CD14-positive monocyte (primary cell): ENCODE data around the gene MED29. TPM values are rescaled to one million over a fixed set of nuclear protein-coding genes. Genes with fewer than 3 reads are reported as not detected.
A peak's percentile ranks its signal among the peaks of the same experiment; 100 is the strongest.

Experiments
- DNase-seq, 3 donors: peaks; one replicate each; pipeline ENCODE4 v3.0.0-alpha.2; 2011 to 2022
- H2AFZ ChIP-seq: 2 replicates; pipeline ENCODE4 v1.6.0; 2012; ENCODE audit warnings: mild to moderate bottlenecking, low read depth, low read length, inconsistent platforms; ENCODE audit not compliant: insufficient read depth, poor library complexity, severe bottlenecking
- H3K27ac ChIP-seq, 2 donors: 1 replicate in 1 of 2; 2 replicates in 1 of 2; pipeline ENCODE4 v1.5.1; 2012 to 2013; ENCODE audit warnings: low read length in 2 of 2, control low read depth in 1 of 2, inconsistent platforms in 1 of 2, low read depth in 1 of 2, mild to moderate bottlenecking in 1 of 2
- H3K27me3 ChIP-seq, 2 donors: one replicate each; pipeline versions ENCODE4 v1.6.0 to v1.6.1; 2011 to 2013; ENCODE audit warnings: low read length in 2 of 2; ENCODE audit not compliant: control insufficient read depth in 2 of 2, insufficient read depth in 2 of 2
- H3K36me3 ChIP-seq, 2 donors: replicated peaks in 1 of 2; 1 replicate in 1 of 2; 2 replicates in 1 of 2; pipeline versions ENCODE4 v1.5.1 to v1.6.1; 2012 to 2013; ENCODE audit warnings: low read length in 2 of 2, control low read depth in 1 of 2, inconsistent platforms in 1 of 2, mild to moderate bottlenecking in 1 of 2; ENCODE audit not compliant: insufficient read depth in 2 of 2, control insufficient read depth in 1 of 2
- H3K4me1 ChIP-seq, 2 donors: 1 replicate in 1 of 2; 2 replicates in 1 of 2; pipeline versions ENCODE4 v1.5.1 to v1.6.1; 2012 to 2013; ENCODE audit warnings: low read length in 2 of 2, control low read depth in 1 of 2, inconsistent platforms in 1 of 2, mild to moderate bottlenecking in 1 of 2, moderate library complexity in 1 of 2; ENCODE audit not compliant: insufficient read depth in 2 of 2, control insufficient read depth in 1 of 2
- H3K4me2 ChIP-seq: replicated peaks from 2 replicates; pipeline ENCODE3; 2012; ENCODE audit warnings: low read length, moderate library complexity, mild to moderate bottlenecking; ENCODE audit not compliant: poor library complexity, severe bottlenecking; ENCODE audit errors: extremely low read depth
- H3K4me3 ChIP-seq, 3 experiments: fragments of 200-600 bp in 1 of 3; sonication (generic) in 1 of 3; replicated peaks in 1 of 3; 1 replicate in 2 of 3; 2 replicates in 1 of 3; pipeline ENCODE4 v1.5.1; 2011 to 2013; ENCODE audit warnings: low read length in 3 of 3, mild to moderate bottlenecking in 3 of 3, control low read depth in 2 of 3, low read depth in 2 of 3, inconsistent platforms in 1 of 3, moderate library complexity in 1 of 3
- H3K79me2 ChIP-seq: 2 replicates; pipeline ENCODE4 v1.6.0; 2012; ENCODE audit warnings: mild to moderate bottlenecking, control low read depth, inconsistent platforms, low read length, moderate library complexity; ENCODE audit not compliant: insufficient read depth
- H3K9ac ChIP-seq: 2 replicates; pipeline ENCODE4 v1.6.0; 2017; ENCODE audit warnings: low read length, mild to moderate bottlenecking; ENCODE audit not compliant: insufficient read depth, poor library complexity, severe bottlenecking
- H3K9me3 ChIP-seq, 2 donors: replicated peaks in 1 of 2; 1 replicate in 1 of 2; 2 replicates in 1 of 2; pipeline versions ENCODE4 v1.5.1 to v1.6.1; 2012 to 2013; ENCODE audit warnings: low read length in 2 of 2, control low read depth in 1 of 2; ENCODE audit not compliant: control insufficient read depth in 1 of 2, insufficient read depth in 1 of 2
- H4K20me1 ChIP-seq: 2 replicates; pipeline ENCODE4 v1.6.0; 2012; ENCODE audit warnings: mild to moderate bottlenecking, low read length, control low read depth, moderate library complexity; ENCODE audit not compliant: insufficient read depth
- H3K27ac Mint-ChIP-seq, 7 donors: one replicate each; pipeline ENCODE4 v1.8.0; 2020; ENCODE audit warnings: mild to moderate bottlenecking in 7 of 7, mixed read lengths in 7 of 7, moderate library complexity in 6 of 7, inconsistent platforms in 2 of 7
- H3K27me3 Mint-ChIP-seq, 3 donors: one replicate each; pipeline ENCODE4 v1.8.0; 2021 to 2022; ENCODE audit warnings: low read depth in 3 of 3, mild to moderate bottlenecking in 3 of 3, mixed read lengths in 3 of 3, moderate library complexity in 3 of 3, inconsistent platforms in 1 of 3
- H3K36me3 Mint-ChIP-seq, 2 donors: one replicate each; pipeline ENCODE4 v1.8.0; 2020; ENCODE audit warnings: mixed read lengths in 2 of 2, inconsistent platforms in 1 of 2, mild to moderate bottlenecking in 1 of 2
- H3K4me1 Mint-ChIP-seq: one replicate; pipeline ENCODE4 v1.8.0; 2020; ENCODE audit warnings: mild to moderate bottlenecking, mixed read lengths
- H3K4me3 Mint-ChIP-seq, 2 donors: one replicate each; pipeline ENCODE4 v1.8.0; 2020; ENCODE audit warnings: mild to moderate bottlenecking in 2 of 2, mixed read lengths in 2 of 2, moderate library complexity in 1 of 2
- H3K9me3 Mint-ChIP-seq, 7 donors: one replicate each; pipeline ENCODE4 v1.8.0; 2020 to 2022; ENCODE audit warnings: mixed read lengths in 7 of 7, mild to moderate bottlenecking in 6 of 7, moderate library complexity in 6 of 7, inconsistent platforms in 2 of 7
- WGBS: methylation state at CpG from one replicate; pipeline ENCODE4 v1.1.5; 2013; ENCODE audit warnings: missing lambda C conversion rate; ENCODE audit not compliant: insufficient coverage; 5-methylcytosine and 5-hydroxymethylcytosine counted together
- intact Hi-C, 2 donors: fragments of 100-400 bp; cut with micrococcal nuclease; formaldehyde crosslinking; loops; one replicate each; pipeline versions ENCODE4 v1.15.0 to v1.15.1; 2023
- polyA plus RNA-seq, 3 donors: library from polyadenylated mRNA; depleted of rRNA in 1 of 3; unstranded in 2 of 3; stranded (reverse) in 1 of 3; fragments of 300-500 nt in 2 of 3; fragments of >200 nt in 1 of 3; fragmentation: Illumina TruSeq in 2 of 3; gene quantifications; 1 replicate in 2 of 3; 2 replicates in 1 of 3; pipeline ENCODE4 v1.2.3, GENCODE V29; 2012 to 2021
- TF ChIP-seq, protein P1 (sequence below): fragments of 200-600 bp; IDR thresholded peaks from one replicate; pipeline ENCODE4 v1.8.0; 2022; ENCODE audit warnings: antibody characterized with exemption, mild to moderate bottlenecking

Gene MED29
- polyA plus RNA-seq, 3 donors: 35.8 to 38.2 (median 37.0) TPM

DNA sequence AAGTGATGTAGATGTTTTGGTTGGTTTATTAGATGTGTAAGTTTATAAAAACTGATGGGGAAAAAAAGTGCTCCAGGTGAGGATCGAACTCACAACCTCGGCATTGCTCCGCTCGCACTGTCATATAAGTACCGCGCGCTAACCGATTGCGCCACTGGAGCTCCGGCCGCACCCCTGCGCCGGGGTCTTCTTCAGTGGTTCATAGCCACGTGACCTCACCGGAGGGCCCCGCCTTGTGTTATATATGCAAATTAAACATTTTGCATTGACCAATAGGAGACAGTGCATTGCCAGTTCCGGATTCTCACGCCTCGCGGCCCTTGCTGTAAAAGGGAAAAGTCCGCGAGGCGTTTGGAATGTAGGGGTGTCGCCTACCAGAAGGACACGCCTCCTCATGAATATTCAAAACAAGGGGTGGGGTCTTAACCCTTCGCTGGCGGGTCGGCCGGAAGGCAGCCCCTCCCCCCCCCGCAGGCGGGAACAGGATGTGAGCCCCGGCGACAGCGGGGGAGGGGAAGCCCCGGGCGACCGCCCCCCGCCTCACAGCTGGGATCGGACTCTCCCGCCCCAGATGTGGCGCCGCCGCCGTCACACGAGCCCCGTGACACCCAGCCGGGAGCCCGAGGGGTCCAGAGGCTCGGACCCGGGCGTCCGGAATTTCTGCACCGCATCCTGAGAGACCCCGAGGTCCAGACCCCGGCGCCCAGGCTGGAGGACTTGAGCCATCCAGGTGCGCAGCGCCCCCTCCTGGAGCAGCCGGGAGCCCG lies 21.1 kb downstream of the MED29 start, which contains the start of gene PLEKHG2:
PLEKHG2 (plus strand) TSS at position 570 of the 767 bp plus-strand sequence. CDS start 1,418 bp downstream, outside the sequence.
- Histone ChIP-seq H3K4me1 (peaks cover 27 to 31% of the 10 kb centered on the region in 2 donors), H3K9me3 (no peaks in the 10 kb centered on the region), H3K36me3 (peaks cover 17 to 26% of the 10 kb centered on the region in 2 donors), H3K4me2 (peak within 1 kb of the TSS; percentile 83), H3K79me2 (peaks cover 51% of the 10 kb centered on the region), H3K4me3 (peak within 1 kb of the TSS; percentile 89 to 96 (median 91)), H2AFZ (peak within 1 kb of the TSS; percentile 6), H3K27ac (peak within 1 kb of the TSS; percentile 98 to 99), H4K20me1 (peaks cover 85% of the 10 kb centered on the region), H3K9ac (peak within 1 kb of the TSS; percentile 100), H3K27me3 (no peaks in the 10 kb centered on the region)
- intact Hi-C loops: loop anchor here (2.0 kb wide), 2 partner anchors 13 to 19 kb away; no protein-coding TSS in a partner anchor
- Mint-ChIP-seq H3K4me1 (peaks cover 26% of the 10 kb centered on the region), H3K36me3 (peaks cover 34 to 53% of the 10 kb centered on the region in 2 donors), H3K4me3 (peak within 1 kb of the TSS; percentile 91 to 99), H3K9me3 (peaks cover 6 to 22% (median 14%) of the 10 kb centered on the region in 7 donors), H3K27me3 (peaks cover 2 to 36% (median 10%) of the 10 kb centered on the region in 3 donors), H3K27ac (peak within 1 kb of the TSS; percentile 96 to 100 (median 98))
- DNase-seq: peak; percentile 99
- TF ChIP-seq, protein P1, sequence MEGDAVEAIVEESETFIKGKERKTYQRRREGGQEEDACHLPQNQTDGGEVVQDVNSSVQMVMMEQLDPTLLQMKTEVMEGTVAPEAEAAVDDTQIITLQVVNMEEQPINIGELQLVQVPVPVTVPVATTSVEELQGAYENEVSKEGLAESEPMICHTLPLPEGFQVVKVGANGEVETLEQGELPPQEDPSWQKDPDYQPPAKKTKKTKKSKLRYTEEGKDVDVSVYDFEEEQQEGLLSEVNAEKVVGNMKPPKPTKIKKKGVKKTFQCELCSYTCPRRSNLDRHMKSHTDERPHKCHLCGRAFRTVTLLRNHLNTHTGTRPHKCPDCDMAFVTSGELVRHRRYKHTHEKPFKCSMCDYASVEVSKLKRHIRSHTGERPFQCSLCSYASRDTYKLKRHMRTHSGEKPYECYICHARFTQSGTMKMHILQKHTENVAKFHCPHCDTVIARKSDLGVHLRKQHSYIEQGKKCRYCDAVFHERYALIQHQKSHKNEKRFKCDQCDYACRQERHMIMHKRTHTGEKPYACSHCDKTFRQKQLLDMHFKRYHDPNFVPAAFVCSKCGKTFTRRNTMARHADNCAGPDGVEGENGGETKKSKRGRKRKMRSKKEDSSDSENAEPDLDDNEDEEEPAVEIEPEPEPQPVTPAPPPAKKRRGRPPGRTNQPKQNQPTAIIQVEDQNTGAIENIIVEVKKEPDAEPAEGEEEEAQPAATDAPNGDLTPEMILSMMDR: peak; percentile 79
- 0% methylated on average over 48 of the region's 60 CpGs for WGBS

DNA sequence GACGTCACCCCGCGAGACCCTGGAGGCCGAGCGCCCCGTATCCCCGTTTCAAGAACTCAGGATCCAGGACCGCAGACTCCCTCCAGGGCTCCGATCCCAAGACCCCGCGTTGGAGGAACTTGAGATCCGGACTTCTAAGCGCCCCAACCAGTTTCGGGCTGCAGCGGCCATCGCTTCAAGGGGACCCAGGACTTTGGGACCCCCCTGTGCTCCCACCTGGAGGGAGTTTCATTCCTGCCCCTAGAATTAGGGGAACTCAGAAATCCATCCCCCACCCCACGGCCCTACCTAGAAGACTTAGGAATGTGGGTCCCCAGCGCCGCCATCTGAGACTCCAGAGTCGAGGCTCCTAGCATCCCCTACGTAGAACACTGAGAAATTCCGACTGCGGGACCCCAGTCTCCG lies 21.7 kb downstream of the MED29 start:
- peak overlapping the region; percentile 64 to 96 (median 89) for H3K4me3 ChIP-seq
- DNase-seq: no peak
- no peaks in the 10 kb centered on the region for H3K9me3 ChIP-seq
- Mint-ChIP-seq H3K4me3 (peak overlapping the region; percentile 91 to 99), H3K4me1 (peaks cover 28% of the 10 kb centered on the region), H3K9me3 (peaks cover 6 to 18% (median 11%) of the 10 kb centered on the region in 7 donors), H3K27ac (peak overlapping the region; percentile 59 to 100 (median 80)), H3K27me3 (peaks cover 2 to 35% (median 10%) of the 10 kb centered on the region in 3 donors), H3K36me3 (peaks cover 32 to 50% of the 10 kb centered on the region in 2 donors)
- H3K4me1 ChIP-seq: peaks cover 27 to 31% of the 10 kb centered on the region in 2 donors
- H3K4me2 ChIP-seq: peak overlapping the region; percentile 83
- peak overlapping the region; percentile 66 to 99 for H3K27ac ChIP-seq
- H3K27me3 ChIP-seq: no peaks in the 10 kb centered on the region
- peaks cover 85% of the 10 kb centered on the region for H4K20me1 ChIP-seq
- peak overlapping the region; percentile 77 for H3K9ac ChIP-seq
- under 1% methylated on average over 21 of the region's 24 CpGs for WGBS
- peak overlapping the region; percentile 6 for H2AFZ ChIP-seq
- peaks cover 45% of the 10 kb centered on the region for H3K79me2 ChIP-seq
- TF ChIP-seq, protein P1: peak; percentile 49
- peaks cover 11 to 20% of the 10 kb centered on the region in 2 donors for H3K36me3 ChIP-seq
- intact Hi-C loops: loop anchor here (2.0 kb wide), 2 partner anchors 14 to 18 kb away; no protein-coding TSS in a partner anchor
